ENCODE measurements around the gene SLC35A5.
"Not testable (repeated sequence)": the region's sequence is repeated elsewhere in the genome, so short reads cannot be mapped to it uniquely, and the experiment has no call there.

Gene SLC35A5

GRCh38 chr3:112560721-112561483 lies 943 bp upstream of the SLC35A5 start:
- Mint-ChIP-seq H3K36me3 (peaks cover 19% of the 10 kb centered on the region), H3K4me3 (peak overlapping the region; percentile 94), H3K27me3 (no peaks in the 10 kb centered on the region), H3K9me3 (no peaks in the 10 kb centered on the region), H3K4me1 (peaks cover 61% of the 10 kb centered on the region), H3K27ac (peak overlapping the region; percentile 93)

GRCh38 chr3:112561484-112561733 lies 436 bp upstream of the SLC35A5 start:
- peaks cover 17% of the 10 kb centered on the region for H3K36me3 Mint-ChIP-seq
- H3K4me3 Mint-ChIP-seq = peak overlapping the region; percentile 94
- H3K27me3 Mint-ChIP-seq = no peaks in the 10 kb centered on the region
- no peaks in the 10 kb centered on the region for H3K9me3 Mint-ChIP-seq
- H3K4me1 Mint-ChIP-seq = peaks cover 63% of the 10 kb centered on the region
- peak overlapping the region; percentile 93 for H3K27ac Mint-ChIP-seq

- H3K4me1 Mint-ChIP-seq = peaks cover 69% of the 10 kb centered on the region
- not testable (repeated sequence) for H3K9me3 Mint-ChIP-seq, H3K27me3 Mint-ChIP-seq
- H3K4me3 Mint-ChIP-seq = peak overlapping the region; percentile 35
- peak overlapping the region; percentile 56 for H3K27ac Mint-ChIP-seq
- H3K36me3 Mint-ChIP-seq = peaks cover 14% of the 10 kb centered on the region
Observed at GRCh38 chr3:112564247-112564939, 2.5 kb downstream of the SLC35A5 start.

- Mint-ChIP-seq H3K36me3 (peaks cover 13% of the 10 kb centered on the region), H3K9me3 (no peaks in the 10 kb centered on the region), H3K27ac (no peak overlapping the region), H3K27me3 (no peaks in the 10 kb centered on the region), H3K4me1 (peaks cover 69% of the 10 kb centered on the region), H3K4me3 (no peak overlapping the region)
Observed at GRCh38 chr3:112564940-112565305, 3.1 kb downstream of the SLC35A5 start.

GRCh38 chr3:112568642-112569041 lies 6.8 kb downstream of the SLC35A5 start:
- Mint-ChIP-seq H3K36me3 (peaks cover 21% of the 10 kb centered on the region), H3K4me3 (no peak overlapping the region), H3K9me3 (no peaks in the 10 kb centered on the region), H3K27ac (no peak overlapping the region), H3K27me3 (no peaks in the 10 kb centered on the region), H3K4me1 (peaks cover 53% of the 10 kb centered on the region)

- Mint-ChIP-seq H3K9me3 (no peaks in the 10 kb centered on the region), H3K4me3 (no peak overlapping the region), H3K27ac (no peak overlapping the region), H3K4me1 (peaks cover 47% of the 10 kb centered on the region), H3K36me3 (peaks cover 19% of the 10 kb centered on the region), H3K27me3 (no peaks in the 10 kb centered on the region)
Observed at GRCh38 chr3:112569265-112569664, 7.4 kb downstream of the SLC35A5 start.

GRCh38 chr3:112572701-112573100 lies 10.9 kb downstream of the SLC35A5 start:
- H3K36me3 Mint-ChIP-seq = peaks cover 12% of the 10 kb centered on the region
- peaks cover 32% of the 10 kb centered on the region for H3K4me1 Mint-ChIP-seq
- no peaks in the 10 kb centered on the region for H3K27me3 Mint-ChIP-seq
- no peak overlapping the region for H3K27ac Mint-ChIP-seq
- H3K4me3 Mint-ChIP-seq = no peak overlapping the region
- no peaks in the 10 kb centered on the region for H3K9me3 Mint-ChIP-seq

GRCh38 chr3:112579232-112579631 lies 17.4 kb downstream of the SLC35A5 start:
- no peak overlapping the region for H3K27ac Mint-ChIP-seq
- peaks cover 9% of the 10 kb centered on the region for H3K4me1 Mint-ChIP-seq
- no peaks in the 10 kb centered on the region for H3K27me3 Mint-ChIP-seq
- H3K9me3 Mint-ChIP-seq = no peaks in the 10 kb centered on the region
- H3K36me3 Mint-ChIP-seq = peaks cover 14% of the 10 kb centered on the region
- H3K4me3 Mint-ChIP-seq = no peak overlapping the region

GRCh38 chr3:112579697-112580096 lies 17.9 kb downstream of the SLC35A5 start:
- Mint-ChIP-seq H3K4me1 (peaks cover 9% of the 10 kb centered on the region), H3K27ac (no peak overlapping the region), H3K27me3 (no peaks in the 10 kb centered on the region), H3K9me3 (no peaks in the 10 kb centered on the region), H3K36me3 (peaks cover 14% of the 10 kb centered on the region), H3K4me3 (no peak overlapping the region)

GRCh38 chr3:112582244-112582874 lies 20.5 kb downstream of the SLC35A5 start:
- peaks cover 9% of the 10 kb centered on the region for H3K4me1 Mint-ChIP-seq
- H3K27me3 Mint-ChIP-seq = no peaks in the 10 kb centered on the region
- peaks cover 23% of the 10 kb centered on the region for H3K36me3 Mint-ChIP-seq
- no peaks in the 10 kb centered on the region for H3K9me3 Mint-ChIP-seq
- no peak overlapping the region for H3K27ac Mint-ChIP-seq
- H3K4me3 Mint-ChIP-seq = no peak overlapping the region

- H3K27ac Mint-ChIP-seq = no peak overlapping the region
- H3K27me3 Mint-ChIP-seq = no peaks in the 10 kb centered on the region
- no peak overlapping the region for H3K4me3 Mint-ChIP-seq
- H3K4me1 Mint-ChIP-seq = peaks cover 12% of the 10 kb centered on the region
- H3K36me3 Mint-ChIP-seq = peaks cover 28% of the 10 kb centered on the region
- no peaks in the 10 kb centered on the region for H3K9me3 Mint-ChIP-seq
Observed at GRCh38 chr3:112583105-112583504, 21.3 kb downstream of the SLC35A5 start.

GRCh38 chr3:112585782-112586181 lies 23.9 kb downstream of the SLC35A5 start:
- peaks cover 37% of the 10 kb centered on the region for H3K36me3 Mint-ChIP-seq
- no peaks in the 10 kb centered on the region for H3K27me3 Mint-ChIP-seq
- H3K4me1 Mint-ChIP-seq = peaks cover 12% of the 10 kb centered on the region
- no peak overlapping the region for H3K27ac Mint-ChIP-seq
- H3K9me3 Mint-ChIP-seq = no peaks in the 10 kb centered on the region
- H3K4me3 Mint-ChIP-seq = no peak overlapping the region

- Mint-ChIP-seq H3K9me3 (peaks cover 2% of the 10 kb centered on the region), H3K27me3 (no peaks in the 10 kb centered on the region), H3K4me1 (peaks cover 12% of the 10 kb centered on the region), H3K27ac (no peak overlapping the region), H3K36me3 (peaks cover 47% of the 10 kb centered on the region), H3K4me3 (no peak overlapping the region)
Observed at GRCh38 chr3:112587336-112587735, 25.5 kb downstream of the SLC35A5 start.

GRCh38 chr3:112593258-112593657 lies 31.4 kb downstream of the SLC35A5 start:
- Mint-ChIP-seq H3K4me1 (peaks cover 8% of the 10 kb centered on the region), H3K9me3 (peaks cover 9% of the 10 kb centered on the region), H3K27ac (no peak overlapping the region), H3K27me3 (no peaks in the 10 kb centered on the region), H3K36me3 (peaks cover 51% of the 10 kb centered on the region), H3K4me3 (no peak overlapping the region)

- peaks cover 8% of the 10 kb centered on the region for H3K4me1 Mint-ChIP-seq
- H3K4me3 Mint-ChIP-seq = no peak overlapping the region
- H3K27me3 Mint-ChIP-seq = no peaks in the 10 kb centered on the region
- peaks cover 9% of the 10 kb centered on the region for H3K9me3 Mint-ChIP-seq
- H3K27ac Mint-ChIP-seq = no peak overlapping the region
- H3K36me3 Mint-ChIP-seq = peaks cover 42% of the 10 kb centered on the region
Observed at GRCh38 chr3:112594856-112595255, 33.0 kb downstream of the SLC35A5 start.

- H3K4me1 Mint-ChIP-seq = peaks cover 8% of the 10 kb centered on the region
- peaks cover 16% of the 10 kb centered on the region for H3K36me3 Mint-ChIP-seq
- no peak overlapping the region for H3K27ac Mint-ChIP-seq
- no peaks in the 10 kb centered on the region for H3K27me3 Mint-ChIP-seq
- no peak overlapping the region for H3K4me3 Mint-ChIP-seq
- peaks cover under 1% of the 10 kb centered on the region for H3K9me3 Mint-ChIP-seq
Observed at GRCh38 chr3:112597945-112598344, 36.1 kb downstream of the SLC35A5 start.

Measured in activated naive CD4-positive, alpha-beta T cell treated with anti-CD3 and anti-CD28 coated beads, Interleukin-2, amount 50 U/mL, for 24 hours (primary cell).